ENCODE results near the gene CEP72. TPM values are rescaled to one million over a fixed set of nuclear protein-coding genes. Genes with fewer than 3 reads are reported as not detected.

The CEP72 gene
- total and polyA plus RNA-seq, 10 of the 15 experiments (the other 5 are each of a cell fraction or from before 2014, with no cell fraction given): 0.35 to 13.5 (median 8.3) TPM

- TF ChIP-seq EZH2 (IDR thresholded peaks at IDR 0.05; ENCODE audit: borderline replicate concordance, control insufficient read depth, low read depth, low read length): no peak
- TF ChIP-seq EED (IDR thresholded peaks at IDR 0.05; ENCODE audit: low read depth): no peak
- TF ChIP-seq SP1 (IDR thresholded peaks at IDR 0.05; ENCODE audit: low read depth, low read length): no peak
- TF ChIP-seq TBL1XR1 (IDR thresholded peaks at IDR 0.05; ENCODE audit: low read depth, low read length): no peak
- no peak for TF ChIP-seq NFXL1 (IDR thresholded peaks at IDR 0.05; ENCODE audit: borderline replicate concordance)
Observed at GRCh38 chr5:589173-589572, 23.0 kb upstream of the CEP72 start (continued).

GRCh38 chr5:589588-589987, 22.6 kb upstream of the CEP72 start:
- no peak overlapping the region for H3K9ac ChIP-seq (ENCODE audit: control insufficient read depth, insufficient read depth, low read length)
- 0% methylated on average over 1 of the region's 1 CpG for WGBS (ENCODE audit: insufficient coverage, insufficient replicate concordance, low lambda C conversion rate, missing lambda C conversion rate)
- FAIRE-seq (no peak), DNase-seq (ENCODE audit: low read depth, low spot score) (no peak), ATAC-seq (no peak)
- H3K27me3 ChIP-seq (replicated peaks in 1 of 2; ENCODE audit: control insufficient read depth in 2 of 2, insufficient read depth in 2 of 2, low read length in 1 of 2): no peaks in the 10 kb centered on the region; a peak in 2 of 4 replicates
- RAD21 ChIA-PET (ENCODE audit: unreplicated experiment): no interaction called here
- BruUV-seq (replicated peaks): no TSS peak
- H3K79me2 ChIP-seq (ENCODE audit: control insufficient read depth, insufficient read depth, low read length): no peaks in the 10 kb centered on the region
- H3K27ac ChIP-seq (ENCODE audit: control insufficient read depth, insufficient read depth): no peak overlapping the region
- no peak overlapping the region for H3K4me2 ChIP-seq (ENCODE audit: control insufficient read depth, insufficient read depth)
- H2AFZ ChIP-seq (ENCODE audit: control insufficient read depth, low read depth, low read length): no peak overlapping the region
- in situ Hi-C loops (cut with MboI) (no loop called here), intact Hi-C loops (cut with micrococcal nuclease; ENCODE audit: unreplicated experiment) (no loop called here)
- SMC1A ChIA-PET (ENCODE audit: uncharacterized antibody, unreplicated experiment): no interaction called here
- POLR2A ChIA-PET: no interaction called here
- no peaks in the 10 kb centered on the region for H3K4me1 ChIP-seq (ENCODE audit: control insufficient read depth, insufficient read depth, low read length)
- H3K4me3 ChIP-seq: no peak overlapping the region
- H4K20me1 ChIP-seq (ENCODE audit: control insufficient read depth, insufficient read depth): no peaks in the 10 kb centered on the region
- CTCF ChIA-PET: no interaction called here
- no peaks in the 10 kb centered on the region for H3K36me3 ChIP-seq (ENCODE audit: control insufficient read depth in 2 of 2, insufficient read depth in 2 of 2, low read length in 1 of 2)
- TF ChIP-seq KDM1A (IDR thresholded peaks at IDR 0.05; ENCODE audit: borderline replicate concordance) (no peak), ZBED1 (IDR thresholded peaks at IDR 0.05; ENCODE audit: borderline replicate concordance) (no peak), KAT2A (conservative IDR thresholded peaks at IDR 0.05; ENCODE audit: control insufficient read depth, low read depth, low read length) (no peak), ZBTB33 (IDR thresholded peaks at IDR 0.05) (no peak), ZNF384 (IDR thresholded peaks at IDR 0.05; ENCODE audit: borderline replicate concordance, low read depth, low read length) (no peak), BHLHE40 (IDR thresholded peaks at IDR 0.05; ENCODE audit: borderline replicate concordance in 1 of 2, low read depth in 2 of 2, low read length in 1 of 2) (no peak), BCL3 (IDR thresholded peaks at IDR 0.05; ENCODE audit: borderline replicate concordance, insufficient read depth, low read depth, low read length, poor library complexity, severe bottlenecking) (no peak), HDGF (IDR thresholded peaks at IDR 0.05) (no peak), STAT1 (conservative IDR thresholded peaks at IDR 0.05) (no peak)
- H3K9me3 ChIP-seq (replicated peaks; ENCODE audit: control insufficient read depth, insufficient read depth, low read length): peaks cover 7% of the 10 kb centered on the region; the same call in 1 of the 3 replicates

All from GM12878 (cell line).